Endothelial cell of umbilical vein (primary cell): Measurements from ENCODE around the gene EMC9. TPM values are rescaled to one million over a fixed set of nuclear protein-coding genes. Genes with fewer than 3 reads are reported as not detected.

Experiments
- BruUV-seq: library from RNA; stranded (reverse); fragments of 400-500 nt; replicated peaks from 2 replicates; lab custom pipeline; 2021; lab: Mats Ljungman, UMichigan
- CTCF ChIA-PET: fragments of 300-600, 350-600 bp; sonication (Branson Sonifier 250); formaldehyde crosslinking; loops from one replicate; lab custom pipeline; 2021; ENCODE audit warnings: antibody characterized with exemption, inconsistent platforms; lab: Charles Lee
- POLR2A ChIA-PET: fragments of 300-600, 350-600 bp; sonication (Branson Sonifier 250); formaldehyde crosslinking; loops from one replicate; lab custom pipeline; 2021; ENCODE audit warnings: antibody characterized with exemption, inconsistent platforms; lab: Charles Lee
- DNase-seq: peaks from one replicate; pipeline ENCODE4 v3.0.0-alpha.2; 2011; ENCODE audit warnings: low read depth, low spot score
- FAIRE-seq: peaks from 2 replicates; lab custom pipeline; 2011; peaks lifted over from hg19 to GRCh38; lab: Jason Lieb, UNC
- H2AFZ ChIP-seq: 2 replicates; pipeline ENCODE4 v1.6.0; 2012; ENCODE audit warnings: low read depth, low read length, control low read depth, inconsistent platforms
- H3K27ac ChIP-seq: 2 replicates; pipeline ENCODE4 v1.5.1; 2011; ENCODE audit warnings: low read depth, mild to moderate bottlenecking, control low read depth, low read length, moderate library complexity; ENCODE audit not compliant: insufficient read depth
- H3K27me3 ChIP-seq, 2 experiments: 2 replicates each; pipeline versions ENCODE4 v1.6.0 to v1.6.1; 2011; ENCODE audit warnings: low read length in 2 of 2, mixed read lengths in 1 of 2; ENCODE audit not compliant: control insufficient read depth in 2 of 2, insufficient read depth in 2 of 2
- H3K36me3 ChIP-seq, 2 experiments: 2 replicates in 1 of 2; 3 replicates in 1 of 2; pipeline ENCODE4 v1.5.1; 2011; ENCODE audit warnings: low read length in 2 of 2, mild to moderate bottlenecking in 1 of 2, moderate library complexity in 1 of 2; ENCODE audit not compliant: control insufficient read depth in 2 of 2, insufficient read depth in 2 of 2; ENCODE audit errors: extremely low read depth in 1 of 2
- H3K4me1 ChIP-seq: 3 replicates; pipeline ENCODE4 v1.5.1; 2011; ENCODE audit warnings: mild to moderate bottlenecking, low read length; ENCODE audit not compliant: control insufficient read depth, insufficient read depth; ENCODE audit errors: extremely low read depth
- H3K4me2 ChIP-seq: 2 replicates; pipeline ENCODE4 v1.6.1; 2011; ENCODE audit warnings: low read length, control low read depth, mixed read lengths; ENCODE audit not compliant: insufficient read depth
- H3K4me3 ChIP-seq, 3 experiments: fragments of 200-600 bp in 1 of 3; sonication (generic), shearing (Covaris generic) in 1 of 3; replicated peaks in 1 of 3; 2 replicates each; pipeline ENCODE4 v1.5.1; 2011 to 2016; ENCODE audit warnings: control low read depth in 3 of 3, low read length in 3 of 3, mild to moderate bottlenecking in 2 of 3, inconsistent platforms in 1 of 3, low read depth in 1 of 3, moderate library complexity in 1 of 3; ENCODE audit not compliant: insufficient read depth in 1 of 3
- H3K79me2 ChIP-seq: 2 replicates; pipeline ENCODE4 v1.6.0; 2012; ENCODE audit warnings: low read length, inconsistent platforms; ENCODE audit not compliant: control insufficient read depth, insufficient read depth
- H3K9ac ChIP-seq: replicated peaks from 2 replicates; pipeline ENCODE3; 2011; ENCODE audit warnings: low read length, control low read depth; ENCODE audit not compliant: insufficient read depth; ENCODE audit errors: extremely low read depth
- H3K9me1 ChIP-seq: replicated peaks from 3 replicates; pipeline ENCODE4 v1.6.0; 2011; ENCODE audit warnings: mild to moderate bottlenecking, low read length; ENCODE audit not compliant: control insufficient read depth, insufficient read depth; ENCODE audit errors: extremely low read depth
- H3K9me3 ChIP-seq: replicated peaks from 2 replicates; pipeline ENCODE4 v1.5.1; 2012; ENCODE audit warnings: low read length, inconsistent platforms; ENCODE audit not compliant: control insufficient read depth, insufficient read depth
- H4K20me1 ChIP-seq: replicated peaks from 2 replicates; pipeline ENCODE3; 2011; ENCODE audit warnings: mild to moderate bottlenecking, low read length; ENCODE audit not compliant: control insufficient read depth, insufficient read depth; ENCODE audit errors: extremely low read depth
- EZH2 ChIP-seq: IDR thresholded peaks from 2 replicates; pipeline ENCODE4 v1.6.1; 2012; ENCODE audit warnings: borderline replicate concordance, low read depth, mild to moderate bottlenecking, moderate library complexity, low read length, inconsistent platforms; ENCODE audit not compliant: severe bottlenecking
- FOS ChIP-seq: IDR thresholded peaks from 2 replicates; pipeline ENCODE4 v1.6.1; 2011; ENCODE audit warnings: mild to moderate bottlenecking, low read length, moderate library complexity, borderline replicate concordance; ENCODE audit not compliant: insufficient read depth
- GATA2 ChIP-seq: IDR thresholded peaks from 2 replicates; pipeline ENCODE4 v1.7.0; 2011; ENCODE audit warnings: low read depth, mild to moderate bottlenecking, moderate library complexity, mixed read lengths, low read length; ENCODE audit not compliant: insufficient read length, insufficient read depth
- JUN ChIP-seq: IDR thresholded peaks from 2 replicates; pipeline ENCODE4 v1.6.1; 2011; ENCODE audit warnings: borderline replicate concordance, low read depth; ENCODE audit not compliant: insufficient read length, insufficient read depth
- MYC ChIP-seq: IDR thresholded peaks from one replicate; pipeline ENCODE4 v1.6.1; 2011; ENCODE audit warnings: mild to moderate bottlenecking, low read depth, low read length
- POLR2A ChIP-seq: IDR thresholded peaks from 2 replicates; pipeline ENCODE4 v1.6.1; 2012; ENCODE audit warnings: low read depth, mild to moderate bottlenecking, control low read depth, low read length
- POLR2AphosphoS5 ChIP-seq: IDR thresholded peaks from 2 replicates; pipeline ENCODE4 v1.6.1; 2012; ENCODE audit warnings: low read depth, mild to moderate bottlenecking, control low read depth, low read length, moderate library complexity; ENCODE audit not compliant: insufficient read depth
- dilution Hi-C: fragments of 300-500 bp; cut with MboI; formaldehyde crosslinking; loops from one replicate; pipeline ENCODE4 v1.15.0; 2019; ENCODE audit warnings: low sequenced_read_pairs; ENCODE audit not compliant: extremely low pct_ligation_motif_present
- intact Hi-C: fragments of 100-400 bp; cut with micrococcal nuclease; formaldehyde crosslinking; loops from one replicate; pipeline ENCODE4 v1.10.0; 2022
- polyA plus RNA-seq, 4 experiments: library from polyadenylated mRNA; depleted of rRNA in 3 of 4; stranded (reverse) in 3 of 4; unstranded in 1 of 4; fragments of >200 nt; gene quantifications; 2 replicates each; pipeline versions ENCODE4 v1.2.1 to v1.2.3, GENCODE V29; 2011 to 2012; ENCODE audit warnings: missing spikeins in 1 of 4
- total RNA-seq: library from RNA; stranded (reverse); gene quantifications from 2 replicates; pipeline ENCODE4 v1.2.3, GENCODE V29; 2021
- TF ChIP-seq, protein P1 (sequence below), 2 donors: IDR thresholded peaks; 1 replicate in 1 of 2; 2 replicates in 1 of 2; pipeline ENCODE4 v1.5.1; 2011; ENCODE audit warnings: low read length in 2 of 2, mild to moderate bottlenecking in 2 of 2, moderate library complexity in 2 of 2, control low read depth in 1 of 2, inconsistent platforms in 1 of 2, low read depth in 1 of 2; ENCODE audit not compliant: insufficient read depth in 1 of 2; ENCODE audit errors: extremely low read depth in 1 of 2
- TF ChIP-seq, protein P2 (sequence below): IDR thresholded peaks from 2 replicates; pipeline ENCODE4 v1.6.1; 2011; ENCODE audit not compliant: insufficient read depth, insufficient read length

EMC9 gene
- total and polyA plus RNA-seq, 2 donors (not counting 3 experiments of a cell fraction or from before 2014, with no cell fraction given): 21.8 to 31.8 TPM

GRCh38 chr14:24186831-24187538 lies 45.6 kb upstream of the EMC9 start:
- DNase-seq (no peak), FAIRE-seq (no peak)
- no peak overlapping the region for H3K4me2 ChIP-seq
- ChIA-PET CTCF (interaction anchor here (1.1 kb wide), 1 partner anchor 129 kb away, joined by 3 read pairs; no protein-coding TSS in a partner anchor), POLR2A (interaction anchor here (0.8 to 1.8 kb wide), 3 partner anchors 9 to 26 kb away, joined by 3 read pairs; partner anchors contain the start of gene TM9SF1)
- H3K4me3 ChIP-seq: no peak overlapping the region
- intact Hi-C loops (no loop called here), dilution Hi-C loops (no loop called here)
- peaks cover 0 to 29% of the 10 kb centered on the region in 2 experiments for H3K36me3 ChIP-seq
- no peaks in the 10 kb centered on the region for H3K9me1 ChIP-seq
- H3K4me1 ChIP-seq: peaks cover 6% of the 10 kb centered on the region
- no peaks in the 10 kb centered on the region for H4K20me1 ChIP-seq
- H3K27ac ChIP-seq: no peak overlapping the region
- H3K79me2 ChIP-seq: peaks cover 6% of the 10 kb centered on the region
- BruUV-seq: no TSS peak
- H3K9me3 ChIP-seq: no peaks in the 10 kb centered on the region
- no peak overlapping the region for H3K9ac ChIP-seq
- TF ChIP-seq JUN (no peak), GATA2 (no peak), FOS (no peak), MYC (no peak), POLR2A (no peak), EZH2 (no peak), POLR2AphosphoS5 (no peak)
- TF ChIP-seq, protein P1, sequence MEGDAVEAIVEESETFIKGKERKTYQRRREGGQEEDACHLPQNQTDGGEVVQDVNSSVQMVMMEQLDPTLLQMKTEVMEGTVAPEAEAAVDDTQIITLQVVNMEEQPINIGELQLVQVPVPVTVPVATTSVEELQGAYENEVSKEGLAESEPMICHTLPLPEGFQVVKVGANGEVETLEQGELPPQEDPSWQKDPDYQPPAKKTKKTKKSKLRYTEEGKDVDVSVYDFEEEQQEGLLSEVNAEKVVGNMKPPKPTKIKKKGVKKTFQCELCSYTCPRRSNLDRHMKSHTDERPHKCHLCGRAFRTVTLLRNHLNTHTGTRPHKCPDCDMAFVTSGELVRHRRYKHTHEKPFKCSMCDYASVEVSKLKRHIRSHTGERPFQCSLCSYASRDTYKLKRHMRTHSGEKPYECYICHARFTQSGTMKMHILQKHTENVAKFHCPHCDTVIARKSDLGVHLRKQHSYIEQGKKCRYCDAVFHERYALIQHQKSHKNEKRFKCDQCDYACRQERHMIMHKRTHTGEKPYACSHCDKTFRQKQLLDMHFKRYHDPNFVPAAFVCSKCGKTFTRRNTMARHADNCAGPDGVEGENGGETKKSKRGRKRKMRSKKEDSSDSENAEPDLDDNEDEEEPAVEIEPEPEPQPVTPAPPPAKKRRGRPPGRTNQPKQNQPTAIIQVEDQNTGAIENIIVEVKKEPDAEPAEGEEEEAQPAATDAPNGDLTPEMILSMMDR (IDR thresholded peaks at IDR 0.05; ENCODE audit: extremely low read depth in 1 of 2, insufficient read depth in 1 of 2, low read depth in 1 of 2, low read length in 2 of 2): no peak
- TF ChIP-seq, protein P2, sequence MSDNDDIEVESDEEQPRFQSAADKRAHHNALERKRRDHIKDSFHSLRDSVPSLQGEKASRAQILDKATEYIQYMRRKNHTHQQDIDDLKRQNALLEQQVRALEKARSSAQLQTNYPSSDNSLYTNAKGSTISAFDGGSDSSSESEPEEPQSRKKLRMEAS: no peak
- no peaks in the 10 kb centered on the region for H3K27me3 ChIP-seq
- no peak overlapping the region for H2AFZ ChIP-seq
